ENCODE measurements around the gene SEC14L1. TPM values are rescaled to one million over a fixed set of nuclear protein-coding genes. Genes with fewer than 3 reads are reported as not detected.
"Not testable (repeated sequence)": the region's sequence is repeated elsewhere in the genome, so short reads cannot be mapped to it uniquely, and the experiment has no call there.

SEC14L1 gene
- total RNA-seq, 2 experiments from 2014 or later: 68.1 to 68.5 TPM

DNA sequence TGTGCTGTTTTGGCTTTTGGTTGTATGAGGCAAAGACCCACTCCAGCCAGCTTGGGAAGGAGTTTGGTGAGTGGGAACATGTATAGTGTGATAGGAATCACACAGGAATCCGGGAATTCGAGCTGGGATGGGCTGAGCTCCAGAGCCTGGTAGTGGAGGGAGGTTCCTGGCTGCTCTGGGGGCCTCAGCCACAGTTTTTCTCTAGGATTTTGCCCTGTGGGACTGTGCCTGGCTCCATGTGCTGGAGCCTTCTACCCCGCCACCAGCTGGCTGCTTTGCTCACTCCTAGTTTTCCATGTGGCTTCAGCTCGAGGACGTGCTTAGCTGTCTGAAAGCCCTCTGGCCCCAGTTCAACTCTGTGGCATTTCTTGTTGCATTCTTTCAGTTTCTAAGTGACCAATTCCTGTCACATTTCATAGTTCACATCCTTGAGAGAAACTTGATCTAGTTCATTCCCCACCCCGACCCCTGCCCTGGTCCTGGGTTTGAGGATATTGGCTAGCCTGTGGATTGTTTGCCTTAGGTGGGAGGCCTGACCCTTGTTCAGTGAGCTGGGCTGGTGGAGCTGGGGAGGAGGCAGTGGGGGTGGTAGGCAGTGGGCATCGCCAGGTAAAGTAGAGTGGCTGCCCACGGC lies 5.0 kb downstream of the SEC14L1 start:
- intact Hi-C loops (cut with micrococcal nuclease): no loop called here
- H3K4me3 Mint-ChIP-seq: no peak overlapping the region
- H3K36me3 Mint-ChIP-seq: peaks cover 44% of the 10 kb centered on the region
- POLR2A ChIA-PET: interaction anchor here (1.4 kb wide), 1 partner anchor 18 kb away, joined by 3 read pairs; no protein-coding TSS in a partner anchor
- H3K9me3 Mint-ChIP-seq: no peaks in the 10 kb centered on the region
- no peaks in the 10 kb centered on the region for H3K27me3 Mint-ChIP-seq
- DNase-seq: peak; percentile 34
- H3K27ac Mint-ChIP-seq: peak overlapping the region; percentile 20
- H3K4me1 Mint-ChIP-seq (ENCODE audit: low read depth): peaks cover 60% of the 10 kb centered on the region
- CTCF ChIA-PET: interaction anchor here (0.7 to 1.0 kb wide), 2 partner anchors 57 to 105 kb away, joined by 3 read pairs; no protein-coding TSS in a partner anchor

DNA sequence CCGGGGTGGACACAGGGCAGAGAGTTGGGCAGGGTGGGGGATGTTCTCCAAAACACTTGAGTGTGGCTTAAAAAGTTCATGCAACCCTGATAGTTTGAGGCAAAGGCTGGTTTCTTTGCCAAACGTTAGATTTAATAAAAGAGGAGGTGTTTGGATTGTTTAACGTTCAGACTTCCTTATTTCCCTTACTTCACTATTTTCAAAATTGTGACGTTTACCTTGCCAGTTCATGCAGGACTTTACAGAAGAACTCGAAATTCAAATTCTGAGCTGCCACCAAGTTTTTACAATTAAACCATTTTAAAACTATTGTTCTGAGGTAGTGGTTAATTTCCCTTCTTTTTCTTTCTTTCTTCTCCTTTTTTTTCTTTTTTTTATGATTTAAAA lies 5.5 kb downstream of the SEC14L1 start:
- no peak overlapping the region for H3K27ac Mint-ChIP-seq
- CTCF ChIA-PET: interaction anchor here (0.7 kb wide), 1 partner anchor 105 kb away, joined by 3 read pairs; no protein-coding TSS in a partner anchor
- H3K4me1 Mint-ChIP-seq (ENCODE audit: low read depth): peaks cover 64% of the 10 kb centered on the region
- POLR2A ChIA-PET: interaction anchor here (1.4 kb wide), 1 partner anchor 19 kb away, joined by 3 read pairs; no protein-coding TSS in a partner anchor
- DNase-seq: no peak
- intact Hi-C loops (cut with micrococcal nuclease): no loop called here
- H3K9me3 Mint-ChIP-seq: no peaks in the 10 kb centered on the region
- H3K36me3 Mint-ChIP-seq: peaks cover 44% of the 10 kb centered on the region
- H3K27me3 Mint-ChIP-seq: no peaks in the 10 kb centered on the region
- no peak overlapping the region for H3K4me3 Mint-ChIP-seq

DNA sequence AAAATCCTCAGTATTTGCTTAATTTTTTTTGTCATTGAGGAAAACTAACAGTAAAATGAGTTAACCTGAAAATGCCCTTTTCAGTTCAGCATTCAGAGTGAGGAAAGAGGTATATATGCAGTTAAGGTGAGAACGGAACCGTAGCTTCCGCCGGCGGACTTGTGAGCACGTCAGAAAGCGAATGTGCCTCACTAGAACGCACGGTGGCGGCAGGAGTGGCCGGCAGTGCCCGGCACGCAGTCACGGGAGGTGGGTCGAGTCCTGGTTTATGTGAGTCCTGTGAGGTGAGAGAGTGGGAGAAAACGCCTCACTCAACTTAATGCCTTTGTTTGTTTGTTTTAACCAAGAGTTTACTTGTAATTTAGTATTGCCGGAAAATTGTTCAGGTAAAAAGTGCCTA lies 6.1 kb downstream of the SEC14L1 start:
- H3K36me3 Mint-ChIP-seq: peaks cover 41% of the 10 kb centered on the region
- ChIA-PET POLR2A (no interaction called here), CTCF (no interaction called here)
- H3K4me3 Mint-ChIP-seq: no peak overlapping the region
- H3K27me3 Mint-ChIP-seq: no peaks in the 10 kb centered on the region
- DNase-seq: no peak
- intact Hi-C loops (cut with micrococcal nuclease): no loop called here
- H3K27ac Mint-ChIP-seq: no peak overlapping the region
- H3K4me1 Mint-ChIP-seq (ENCODE audit: low read depth): peaks cover 60% of the 10 kb centered on the region
- no peaks in the 10 kb centered on the region for H3K9me3 Mint-ChIP-seq

DNA sequence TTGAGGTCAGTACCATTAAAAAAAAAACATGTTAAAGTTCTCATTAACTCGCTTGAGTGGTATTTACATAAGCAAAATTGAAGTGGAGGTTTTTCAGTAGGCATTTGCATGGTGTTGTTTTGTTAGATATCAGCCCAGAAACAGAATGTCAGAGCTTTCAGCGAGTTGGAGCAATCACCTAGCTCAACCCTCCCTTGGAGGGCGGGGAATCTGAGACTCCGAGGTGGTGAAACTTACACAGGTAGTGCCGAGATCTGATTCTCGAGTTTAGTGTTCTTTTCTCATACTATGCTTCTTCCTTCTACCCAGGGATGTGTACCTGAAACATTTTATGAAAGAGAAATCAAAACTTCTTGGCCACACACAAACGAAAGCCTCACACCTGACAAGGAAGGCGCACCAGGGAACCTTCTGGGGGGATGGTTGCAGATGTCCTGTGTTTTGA lies 6.6 kb downstream of the SEC14L1 start:
- peak; percentile 30 for DNase-seq
- Mint-ChIP-seq H3K4me3 (no peak overlapping the region), H3K27me3 (no peaks in the 10 kb centered on the region), H3K4me1 (ENCODE audit: low read depth) (peaks cover 57% of the 10 kb centered on the region), H3K36me3 (peaks cover 39% of the 10 kb centered on the region), H3K27ac (peak overlapping the region; percentile 20), H3K9me3 (no peaks in the 10 kb centered on the region)
- intact Hi-C loops (cut with micrococcal nuclease): no loop called here
- POLR2A ChIA-PET: no interaction called here
- CTCF ChIA-PET: no interaction called here

DNA sequence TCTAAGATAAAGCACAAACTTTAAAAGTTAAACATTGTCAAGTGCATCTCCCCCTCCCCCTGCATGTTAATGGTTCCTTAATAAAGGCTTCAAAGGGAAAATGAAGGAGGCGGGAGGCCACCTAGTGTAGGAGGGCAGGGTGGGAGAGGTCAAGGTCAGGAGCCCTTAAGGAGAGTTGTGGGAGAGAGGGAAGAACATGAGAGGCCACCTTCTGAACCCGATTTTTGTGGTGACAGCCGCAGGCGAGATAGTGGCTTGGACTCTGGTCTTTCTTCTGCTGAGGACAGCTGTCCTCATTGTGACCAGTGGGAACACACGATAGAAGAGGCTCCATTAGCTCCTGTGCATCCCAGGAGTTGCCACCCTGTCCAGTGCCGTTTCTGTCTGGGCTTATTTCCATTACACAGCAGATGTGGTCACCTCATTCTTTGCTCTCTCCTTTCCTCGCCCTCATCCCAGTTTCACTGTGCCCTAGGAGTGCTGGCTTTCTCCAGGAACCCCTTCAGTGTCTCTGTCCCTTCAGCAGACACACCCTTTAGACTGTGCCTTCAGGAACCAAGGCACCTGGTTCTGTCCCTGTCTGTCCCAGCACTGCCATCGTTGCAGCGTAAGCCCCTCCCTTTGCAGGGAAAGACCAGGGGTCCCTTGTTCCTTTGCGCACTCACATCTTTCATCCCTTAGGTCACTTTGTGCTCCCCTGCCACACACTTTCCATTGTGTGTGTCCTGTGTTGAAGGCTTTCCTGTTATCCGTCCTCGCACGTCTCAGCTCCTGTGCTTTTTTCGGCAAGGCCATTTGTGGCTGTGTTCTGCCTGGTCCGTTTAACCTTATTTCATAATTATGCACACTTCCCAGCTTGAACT lies 7.5 kb downstream of the SEC14L1 start:
- H3K4me1 Mint-ChIP-seq (ENCODE audit: low read depth): peaks cover 50% of the 10 kb centered on the region
- H3K9me3 Mint-ChIP-seq: no peaks in the 10 kb centered on the region
- H3K36me3 Mint-ChIP-seq: peaks cover 34% of the 10 kb centered on the region
- H3K27ac Mint-ChIP-seq: no peak overlapping the region
- CTCF ChIA-PET: no interaction called here
- no peak for DNase-seq
- POLR2A ChIA-PET: no interaction called here
- intact Hi-C loops (cut with micrococcal nuclease): no loop called here
- H3K4me3 Mint-ChIP-seq: no peak overlapping the region
- H3K27me3 Mint-ChIP-seq: no peaks in the 10 kb centered on the region

DNA sequence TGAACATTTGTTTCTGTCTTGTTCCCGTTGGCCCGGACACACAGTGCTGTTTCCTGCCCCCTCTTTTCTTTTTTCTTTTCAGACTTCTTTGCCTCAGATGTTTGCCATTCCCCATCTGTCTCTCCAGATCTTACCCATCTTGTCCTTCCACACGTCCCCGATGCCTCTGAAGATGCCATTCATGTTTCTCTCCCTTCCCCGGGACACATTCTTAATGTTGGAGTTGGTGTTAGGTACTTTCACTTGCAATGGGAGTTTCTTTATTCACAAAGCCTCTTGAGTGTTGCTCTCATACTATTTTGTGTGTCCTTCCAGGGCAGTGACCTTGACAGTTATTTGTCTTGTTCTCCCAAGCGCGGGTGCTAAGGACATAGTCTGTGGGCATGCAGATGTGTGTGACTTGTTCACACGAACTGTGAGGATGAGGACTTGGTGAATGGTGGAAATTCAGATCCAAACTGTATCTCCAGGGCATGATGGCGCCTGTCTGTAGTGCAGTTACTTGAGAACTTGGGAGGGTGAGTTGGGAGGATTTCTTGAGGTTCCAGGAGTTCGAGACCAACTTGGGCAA lies 8.3 kb downstream of the SEC14L1 start:
- ChIA-PET POLR2A (no interaction called here), CTCF (no interaction called here)
- no peak for DNase-seq
- Mint-ChIP-seq H3K4me1 (ENCODE audit: low read depth) (peaks cover 43% of the 10 kb centered on the region), H3K27ac (no peak overlapping the region), H3K27me3 (no peaks in the 10 kb centered on the region), H3K36me3 (peaks cover 29% of the 10 kb centered on the region), H3K4me3 (no peak overlapping the region), H3K9me3 (no peaks in the 10 kb centered on the region)
- intact Hi-C loops (cut with micrococcal nuclease): no loop called here

DNA sequence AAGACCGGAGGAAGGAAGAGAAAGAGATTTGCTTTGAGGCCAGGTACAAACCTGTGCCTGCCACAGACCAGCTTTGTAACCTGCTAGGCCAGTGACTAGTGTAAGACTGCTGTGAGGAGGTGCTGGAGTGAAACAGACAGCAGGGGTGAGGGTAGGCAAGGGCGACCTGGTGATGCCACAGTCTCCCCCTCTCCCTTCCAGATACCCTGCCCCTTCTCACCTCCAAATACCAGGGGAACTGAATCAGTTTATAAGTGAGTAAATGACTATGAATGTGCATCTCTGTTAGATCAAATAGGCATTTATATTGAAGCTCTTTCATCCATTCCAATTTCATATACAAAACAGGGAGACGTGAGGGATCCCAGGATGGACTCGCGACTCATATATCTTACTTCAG lies 9.4 kb downstream of the SEC14L1 start:
- no peak overlapping the region for H3K4me3 Mint-ChIP-seq
- no peak overlapping the region for H3K27ac Mint-ChIP-seq
- ChIA-PET POLR2A (no interaction called here), CTCF (interaction anchor here (0.6 kb wide), 1 partner anchor 112 kb away, joined by 3 read pairs; no protein-coding TSS in a partner anchor)
- H3K36me3 Mint-ChIP-seq: peaks cover 27% of the 10 kb centered on the region
- DNase-seq: no peak
- no peaks in the 10 kb centered on the region for H3K27me3 Mint-ChIP-seq
- peaks cover 48% of the 10 kb centered on the region for H3K4me1 Mint-ChIP-seq (ENCODE audit: low read depth)
- H3K9me3 Mint-ChIP-seq: no peaks in the 10 kb centered on the region
- intact Hi-C loops (cut with micrococcal nuclease): no loop called here

DNA sequence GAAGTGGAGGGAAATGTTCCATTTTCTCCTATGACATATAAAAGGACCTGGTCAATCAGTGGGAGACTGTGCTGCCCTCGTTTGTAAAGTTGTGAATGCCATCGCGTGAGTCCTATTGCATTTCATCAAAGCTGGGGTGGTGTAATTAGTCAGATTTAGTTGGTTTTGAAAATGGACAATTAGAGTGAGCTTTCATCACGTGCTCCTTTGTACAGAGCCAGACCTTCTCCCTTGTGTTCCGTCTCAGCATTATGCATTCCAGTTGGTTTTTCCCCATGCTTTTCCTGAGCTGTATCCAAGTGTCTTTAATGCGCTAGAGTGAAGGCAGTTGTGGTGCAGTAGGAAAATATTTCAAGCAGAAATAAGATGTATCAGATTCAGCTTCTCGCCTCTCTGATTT lies 10.4 kb downstream of the SEC14L1 start:
- Mint-ChIP-seq H3K9me3 (no peaks in the 10 kb centered on the region), H3K27ac (no peak overlapping the region), H3K4me3 (no peak overlapping the region), H3K36me3 (peaks cover 22% of the 10 kb centered on the region), H3K27me3 (no peaks in the 10 kb centered on the region), H3K4me1 (ENCODE audit: low read depth) (peaks cover 46% of the 10 kb centered on the region)
- DNase-seq: no peak
- POLR2A ChIA-PET: no interaction called here
- CTCF ChIA-PET: no interaction called here
- intact Hi-C loops (cut with micrococcal nuclease): no loop called here

DNA sequence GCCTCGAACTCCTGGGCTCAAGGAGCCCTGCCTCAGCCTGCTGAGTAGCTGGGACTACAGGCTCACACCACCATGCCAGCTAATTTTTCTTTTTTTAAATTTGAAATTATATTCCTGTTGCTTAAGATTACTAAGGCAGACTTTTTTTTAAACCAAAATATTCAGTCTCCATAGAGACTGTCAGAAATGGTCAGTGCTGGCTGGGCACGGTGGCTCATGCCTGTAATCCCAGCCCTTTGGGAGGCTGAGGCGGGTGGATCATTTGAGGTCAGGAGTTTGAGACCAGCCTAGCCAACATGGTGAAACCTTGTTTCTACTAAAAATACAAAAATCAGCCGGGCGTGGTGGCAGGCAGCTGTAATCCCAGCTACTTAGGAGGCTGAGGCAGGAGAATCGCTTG lies 11.3 kb downstream of the SEC14L1 start:
- CTCF ChIA-PET; H3K27ac Mint-ChIP-seq; POLR2A ChIA-PET; intact Hi-C loops (cut with micrococcal nuclease); H3K9me3 Mint-ChIP-seq; H3K4me3 Mint-ChIP-seq; H3K27me3 Mint-ChIP-seq; DNase-seq: not testable (repeated sequence)
- peaks cover 40% of the 10 kb centered on the region for H3K4me1 Mint-ChIP-seq (ENCODE audit: low read depth)
- peaks cover 18% of the 10 kb centered on the region for H3K36me3 Mint-ChIP-seq

DNA sequence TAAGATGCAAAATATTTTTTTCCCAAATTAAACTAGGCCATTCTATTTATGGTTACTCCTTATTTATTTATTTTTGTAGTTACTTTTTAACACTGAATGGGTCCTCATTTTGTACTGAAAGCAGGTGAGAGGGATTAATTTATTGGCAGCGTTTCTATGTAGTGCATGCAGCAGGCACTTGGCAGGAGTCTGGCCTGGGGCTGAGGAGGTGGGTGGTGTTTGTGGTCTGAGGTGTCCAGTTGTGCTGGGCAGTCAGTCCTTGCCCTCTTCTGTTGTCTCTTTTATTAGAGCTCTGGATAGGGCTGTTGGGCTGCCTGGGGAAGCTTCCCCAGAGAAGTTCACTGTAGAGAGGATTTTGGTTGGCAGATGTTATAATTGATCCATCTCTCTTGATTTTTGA lies 12.7 kb downstream of the SEC14L1 start:
- H3K27ac Mint-ChIP-seq: no peak overlapping the region
- no peak for DNase-seq
- intact Hi-C loops (cut with micrococcal nuclease): no loop called here
- ChIA-PET CTCF (no interaction called here), POLR2A (no interaction called here)
- H3K9me3 Mint-ChIP-seq: no peaks in the 10 kb centered on the region
- H3K36me3 Mint-ChIP-seq: peaks cover 12% of the 10 kb centered on the region
- no peak overlapping the region for H3K4me3 Mint-ChIP-seq
- no peaks in the 10 kb centered on the region for H3K27me3 Mint-ChIP-seq
- peaks cover 31% of the 10 kb centered on the region for H3K4me1 Mint-ChIP-seq (ENCODE audit: low read depth)

DNA sequence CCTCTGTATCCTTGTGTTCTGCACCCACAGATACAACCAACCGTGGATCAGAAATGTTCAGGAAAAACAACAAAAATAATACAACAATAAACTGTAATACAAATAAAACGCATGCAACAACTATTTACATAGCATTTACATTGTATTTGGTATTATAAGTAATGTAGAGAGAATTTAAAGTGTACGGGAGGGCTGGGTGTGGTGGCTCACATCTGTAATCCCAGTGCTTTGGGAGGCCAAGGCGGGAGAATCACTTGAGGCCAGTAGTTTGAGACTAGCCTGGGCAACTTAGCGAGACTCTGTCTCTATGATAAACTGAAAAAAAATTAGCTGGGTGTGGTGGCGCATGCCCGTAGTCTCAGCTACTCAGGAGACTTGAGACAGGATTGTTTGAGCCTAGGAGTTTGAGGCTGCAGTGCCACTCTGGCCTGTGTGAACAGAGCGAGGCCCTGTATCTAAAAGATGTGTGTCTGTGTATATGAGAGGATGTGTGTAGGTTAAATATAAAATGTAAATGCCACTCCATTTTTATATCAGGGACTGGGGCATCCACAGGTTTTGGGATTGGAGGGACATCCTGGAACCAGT lies 13.3 kb downstream of the SEC14L1 start:
- ChIA-PET CTCF (no interaction called here), POLR2A (interaction anchor here (0.5 kb wide), 1 partner anchor 309 kb away, joined by 3 read pairs; no protein-coding TSS in a partner anchor)
- H3K27me3 Mint-ChIP-seq: no peaks in the 10 kb centered on the region
- no peaks in the 10 kb centered on the region for H3K9me3 Mint-ChIP-seq
- peaks cover 6% of the 10 kb centered on the region for H3K36me3 Mint-ChIP-seq
- peaks cover 26% of the 10 kb centered on the region for H3K4me1 Mint-ChIP-seq (ENCODE audit: low read depth)
- H3K4me3 Mint-ChIP-seq: no peak overlapping the region
- no peak overlapping the region for H3K27ac Mint-ChIP-seq
- DNase-seq: no peak
- intact Hi-C loops (cut with micrococcal nuclease): no loop called here

DNA sequence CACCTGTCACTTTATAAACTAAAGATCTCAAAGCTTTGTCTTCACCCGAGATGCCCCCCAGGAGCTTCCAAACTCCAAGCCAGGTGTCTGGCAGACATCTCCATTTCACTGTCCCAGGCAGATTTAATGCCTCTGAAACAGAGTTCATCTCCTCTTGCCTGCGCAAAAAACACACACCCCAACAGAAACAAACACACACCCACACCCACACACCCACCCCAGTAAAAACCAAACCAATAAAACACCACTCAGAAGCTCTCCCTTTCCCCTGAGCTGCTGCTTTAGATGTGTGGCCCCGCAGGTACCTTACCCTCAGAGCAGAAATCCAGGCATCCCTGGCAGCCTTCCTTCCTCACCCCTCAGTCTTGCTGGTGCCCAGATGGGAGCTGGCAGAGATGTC lies 14.4 kb downstream of the SEC14L1 start:
- Mint-ChIP-seq H3K27ac (no peak overlapping the region), H3K4me1 (ENCODE audit: low read depth) (peaks cover 28% of the 10 kb centered on the region), H3K4me3 (no peak overlapping the region), H3K36me3 (peaks cover 4% of the 10 kb centered on the region), H3K27me3 (no peaks in the 10 kb centered on the region), H3K9me3 (no peaks in the 10 kb centered on the region)
- intact Hi-C loops (cut with micrococcal nuclease): no loop called here
- ChIA-PET POLR2A (interaction anchor here (1.1 kb wide), 1 partner anchor 66 kb away, joined by 3 read pairs; no protein-coding TSS in a partner anchor), CTCF (no interaction called here)
- DNase-seq: no peak
